Activated T-helper 9 cell treated with anti-CD3 and anti-CD28 coated beads, Interleukin-2, amount 50 U/mL, for 16 hours (primary cell): ENCODE measurements around the gene RPTOR.

Experiments used
- DNase-seq: peaks from one replicate; pipeline ENCODE4 v3.0.0-alpha.2; 2020; ENCODE audit warnings: low read depth

The RPTOR gene

DNA sequence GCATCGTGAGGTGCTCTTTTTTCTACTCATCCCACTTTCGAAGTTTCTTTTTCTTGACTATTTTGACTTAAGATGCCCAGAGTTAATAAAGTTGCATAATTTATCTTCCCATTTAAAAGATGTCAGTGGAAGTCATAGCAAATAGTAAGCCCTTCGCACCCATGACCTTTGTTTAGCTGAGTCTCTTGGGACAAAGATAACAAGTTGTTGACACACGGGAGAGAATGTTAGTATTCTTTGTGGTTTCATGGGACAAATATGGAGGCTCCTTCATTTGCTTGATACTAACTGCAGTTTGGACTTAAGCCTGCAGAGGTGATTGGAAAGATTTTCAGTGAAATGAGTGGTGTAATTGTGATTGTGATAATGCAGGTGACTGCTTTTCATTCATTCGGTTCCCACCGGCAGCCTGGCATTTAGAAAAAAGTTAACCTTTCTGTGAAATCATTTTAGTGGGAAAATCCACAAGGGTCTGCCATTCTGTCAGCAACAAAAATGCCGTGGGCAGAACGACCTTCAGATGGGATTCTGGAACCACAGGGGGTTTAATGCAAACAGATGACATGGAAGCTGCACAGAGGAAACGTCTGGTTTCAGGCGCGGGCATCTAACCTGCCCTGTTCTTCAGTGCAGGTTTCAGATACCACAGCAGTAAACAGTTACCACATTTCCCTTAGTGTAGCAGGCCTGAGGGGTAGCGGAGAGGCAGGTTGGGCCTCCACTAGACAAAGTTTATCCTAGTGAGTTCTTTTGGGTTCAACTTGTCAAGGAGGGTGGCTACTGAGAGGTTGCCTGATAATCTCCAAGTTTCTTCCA is 123.0 kb downstream of the RPTOR start:
- no peak for DNase-seq

DNA sequence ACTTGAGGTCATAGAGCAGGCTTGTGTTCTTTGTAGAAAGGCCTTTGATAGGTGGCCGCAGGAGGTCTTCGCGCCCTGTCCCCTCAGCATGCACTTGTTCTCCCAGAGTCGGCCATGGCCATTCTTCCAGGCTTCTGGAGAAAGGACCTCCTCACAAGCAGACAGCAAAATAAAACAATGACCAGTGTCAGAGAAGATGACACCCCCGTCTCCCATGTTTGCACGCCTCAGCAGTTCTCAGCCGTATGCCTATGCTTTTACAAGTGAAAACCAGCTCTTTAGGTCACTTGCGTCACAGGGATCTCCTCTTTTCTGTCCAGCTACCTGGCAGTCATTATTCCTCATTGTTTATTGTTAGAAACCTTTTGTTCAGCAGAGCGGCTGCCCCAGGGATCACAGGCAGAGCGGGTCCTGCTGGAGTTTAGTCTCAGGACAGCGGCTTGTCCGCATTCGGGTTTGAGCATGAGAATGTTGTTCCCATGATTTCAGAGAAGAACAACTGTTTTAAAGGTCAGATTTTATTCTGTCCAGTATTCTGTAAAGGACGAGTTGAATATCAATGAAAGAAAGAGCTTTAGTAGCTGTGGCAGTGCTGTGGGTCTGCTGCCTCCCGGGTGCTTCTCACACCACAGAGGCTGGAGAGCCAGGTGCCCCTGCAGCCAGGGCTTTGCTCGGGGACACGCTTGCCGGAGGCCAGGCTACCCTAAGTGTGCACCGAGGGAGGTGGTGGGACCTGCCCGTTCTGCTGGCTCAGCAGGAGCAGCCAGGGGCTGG is 123.9 kb downstream of the RPTOR start:
- DNase-seq, result no peak

DNA sequence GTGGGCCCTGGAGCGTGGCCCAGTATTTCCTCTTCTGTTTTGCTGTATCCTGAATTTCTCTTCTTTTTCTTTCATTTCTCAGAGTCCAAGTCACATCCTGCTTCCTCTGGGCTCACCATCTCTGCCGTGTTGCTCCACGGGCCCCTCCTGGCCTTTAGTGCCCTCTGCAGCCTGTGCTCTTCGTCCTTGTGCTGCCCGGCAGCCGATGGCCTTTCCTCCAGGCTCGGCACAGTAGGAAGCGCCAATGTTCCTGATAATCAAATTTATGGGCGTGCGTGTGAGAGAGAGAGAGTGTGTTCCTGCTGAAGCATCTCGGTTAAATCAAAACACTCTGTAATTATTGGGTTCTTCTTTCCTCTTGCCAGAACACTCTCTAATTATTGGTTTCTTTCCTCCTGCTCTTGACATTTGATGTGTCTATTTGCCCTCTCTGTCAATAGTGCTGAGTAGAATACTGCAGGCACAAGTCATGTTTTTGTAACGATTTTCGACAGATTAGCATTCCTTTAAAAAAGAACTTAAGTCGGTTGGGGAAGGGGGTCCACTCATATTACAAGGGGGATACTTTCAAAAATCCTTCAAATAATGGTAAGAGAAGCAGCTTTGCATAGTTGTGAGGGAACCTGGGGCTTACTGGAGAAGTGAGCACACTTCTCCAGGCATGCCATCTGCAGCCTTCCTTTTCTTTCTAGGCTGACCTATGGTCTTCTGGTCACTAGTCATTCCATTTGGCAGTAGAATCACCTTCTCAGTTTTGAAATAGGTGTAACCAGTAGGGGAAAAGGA is 126.6 kb downstream of the RPTOR start:
- DNase-seq, result no peak

DNA sequence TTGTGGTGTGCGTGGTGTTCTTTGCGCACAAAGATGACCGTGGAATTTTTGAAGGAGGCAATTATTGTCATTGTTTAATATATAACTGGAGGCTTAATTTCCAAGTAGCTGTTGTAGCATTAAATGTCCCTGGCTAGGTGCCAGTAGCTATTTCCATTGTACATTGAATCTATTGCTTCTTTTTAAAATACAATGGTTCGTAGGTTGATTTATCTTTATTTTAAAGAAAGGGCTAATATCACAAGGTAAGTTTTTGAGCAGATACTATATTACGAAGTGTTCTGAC is 127.1 kb downstream of the RPTOR start:
- no peak for DNase-seq

DNA sequence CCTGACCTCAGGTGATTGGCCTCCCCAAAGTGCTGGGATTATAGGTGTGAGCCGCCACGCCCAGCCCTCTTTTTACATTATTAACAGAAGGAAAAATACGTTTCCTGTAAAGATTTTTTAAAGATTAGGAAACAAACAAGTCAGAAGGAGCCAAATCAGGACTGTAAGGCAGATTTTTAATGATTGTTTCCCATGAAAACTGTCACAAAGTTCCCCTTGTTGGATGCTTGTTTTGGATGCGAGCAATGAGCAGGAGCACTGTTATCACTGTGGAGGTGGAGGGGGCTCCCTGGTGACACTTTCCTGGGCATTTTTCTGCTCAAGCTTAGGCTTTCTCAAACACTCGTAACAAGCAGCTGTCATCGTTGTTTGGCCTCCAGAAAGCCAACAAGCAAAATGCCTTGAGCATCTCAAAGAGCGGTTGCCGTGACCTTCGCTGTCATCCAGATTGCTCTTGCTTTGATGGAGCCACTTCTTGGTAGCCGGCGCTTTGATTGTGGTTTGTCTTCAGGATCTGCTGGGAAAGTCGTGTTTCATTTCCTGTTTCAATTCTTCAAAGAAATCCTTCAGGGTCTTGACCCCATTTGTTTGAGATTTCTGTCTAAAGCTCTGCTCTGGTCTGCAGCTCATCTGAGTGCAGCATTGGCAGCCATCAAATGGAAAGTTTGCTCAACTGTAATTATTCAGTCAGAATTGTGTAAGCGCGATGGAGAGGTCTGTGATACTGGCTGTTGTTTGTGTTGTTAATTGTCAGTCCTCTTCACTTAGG is 128.7 kb downstream of the RPTOR start:
- DNase-seq, result no peak

DNA sequence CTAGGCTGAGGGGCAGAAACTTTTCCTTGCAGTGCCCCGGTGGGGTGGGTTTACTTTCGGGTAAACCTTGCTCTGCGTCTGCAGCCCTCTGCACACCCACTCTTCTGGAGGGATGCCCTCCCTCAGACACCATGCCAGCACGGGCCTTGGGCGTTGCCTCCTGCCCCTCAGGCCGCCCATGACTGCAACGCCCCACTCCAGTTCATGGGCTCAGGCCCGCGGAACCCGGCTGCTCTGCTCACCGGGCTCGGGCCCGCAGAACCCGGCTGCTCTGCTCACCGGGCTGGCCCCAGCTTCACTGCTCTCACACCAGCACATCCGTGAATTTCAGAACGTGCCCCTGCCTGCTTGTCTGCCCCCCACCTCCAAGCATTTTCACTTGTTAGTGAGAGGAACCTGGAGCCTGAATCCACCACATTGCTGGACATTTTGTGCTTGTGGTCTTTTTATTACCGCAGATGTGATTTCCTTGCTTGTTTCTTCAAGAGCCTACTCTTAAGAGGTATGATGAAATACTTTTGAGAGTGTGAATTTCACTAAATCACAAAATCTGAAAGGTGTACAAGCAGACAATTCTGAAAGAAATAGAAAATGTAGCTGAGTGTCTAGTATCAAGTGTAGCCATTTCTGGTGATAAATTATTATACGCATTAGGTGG is 130.9 kb downstream of the RPTOR start:
- DNase-seq, result no peak

DNA sequence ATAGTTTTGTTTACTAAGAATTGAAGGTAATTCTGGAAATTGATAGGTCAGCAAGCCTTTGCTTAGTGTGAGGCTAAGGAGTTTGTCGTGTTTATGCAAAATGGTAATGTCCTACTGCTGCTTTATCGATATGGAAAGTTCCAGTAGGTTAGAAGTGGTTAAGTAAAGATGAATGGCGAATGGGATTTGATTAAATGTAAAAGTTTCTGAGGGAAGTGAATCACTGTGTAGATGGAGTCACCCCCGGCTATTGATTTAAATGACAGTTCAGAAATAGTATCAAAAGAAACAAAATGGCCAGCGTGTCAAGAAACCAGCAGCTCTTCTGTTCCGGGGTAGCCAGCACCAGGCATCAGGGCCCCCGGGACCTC is 131.4 kb downstream of the RPTOR start:
- no peak for DNase-seq

DNA sequence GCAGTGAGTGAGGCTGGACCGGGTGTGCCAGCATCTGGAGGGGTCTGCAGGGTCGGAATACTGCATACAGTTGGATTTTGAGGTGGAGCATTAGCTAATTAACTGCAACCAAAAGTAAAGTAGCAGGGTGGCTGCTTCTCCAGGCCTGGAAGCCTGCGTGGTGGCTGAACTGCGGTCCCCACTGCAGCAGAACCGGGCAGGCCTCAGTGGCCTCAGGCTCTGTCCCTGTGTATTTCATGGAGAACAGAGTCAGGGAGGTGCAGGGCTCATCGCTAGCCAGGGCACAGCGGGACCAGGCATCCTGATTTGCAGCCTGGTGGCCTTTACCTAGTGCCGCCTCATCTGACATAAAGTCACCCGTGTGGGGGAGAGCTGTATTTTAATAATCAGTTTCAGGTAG is 131.9 kb downstream of the RPTOR start:
- DNase-seq, result no peak

DNA sequence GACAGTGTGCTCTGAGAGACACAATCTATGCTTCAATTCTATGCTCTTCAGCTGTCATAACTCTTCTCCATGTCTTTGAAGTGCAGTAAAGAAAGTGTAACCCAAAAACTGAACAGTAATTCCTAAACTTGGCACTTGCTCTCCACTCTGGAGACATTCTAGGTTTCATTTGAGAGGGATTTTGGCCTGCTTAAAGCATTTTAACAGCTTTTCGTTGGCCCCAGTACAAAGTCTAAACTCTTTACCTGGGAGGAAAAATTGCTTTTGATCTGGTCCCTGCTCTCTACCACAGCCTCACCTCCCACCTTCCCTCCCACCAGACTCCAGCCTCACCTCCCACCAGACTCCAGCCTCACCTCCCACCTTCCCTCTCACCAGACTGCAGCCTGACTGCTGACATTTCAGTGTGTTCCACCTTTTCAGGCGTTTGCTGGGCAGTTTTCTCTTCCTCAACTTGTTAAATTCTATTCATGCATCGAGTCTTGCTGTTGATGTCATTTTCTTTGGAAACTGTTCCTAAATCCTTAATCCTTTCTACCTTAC is 132.6 kb downstream of the RPTOR start:
- no peak for DNase-seq

DNA sequence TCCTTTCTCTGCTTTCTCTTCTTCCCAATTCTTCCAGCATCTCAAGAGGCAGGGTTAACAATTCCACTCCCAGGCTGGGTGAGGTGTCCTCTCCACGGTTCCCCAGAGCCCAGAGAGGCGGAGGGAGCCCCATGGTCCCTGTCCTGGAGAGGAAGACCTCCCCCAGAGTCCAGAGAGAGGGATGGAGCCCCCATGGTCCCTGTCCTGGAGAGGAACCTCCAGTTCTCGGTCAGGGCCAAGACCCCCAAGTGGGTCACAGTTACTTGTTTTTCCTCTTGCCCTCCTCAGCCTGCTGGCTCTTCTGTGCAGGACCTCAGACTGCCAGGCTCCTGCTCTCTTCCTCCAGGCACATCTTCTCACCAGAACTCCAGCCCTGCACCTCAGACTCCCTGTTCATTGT is 135.2 kb downstream of the RPTOR start:
- DNase-seq, result no peak

DNA sequence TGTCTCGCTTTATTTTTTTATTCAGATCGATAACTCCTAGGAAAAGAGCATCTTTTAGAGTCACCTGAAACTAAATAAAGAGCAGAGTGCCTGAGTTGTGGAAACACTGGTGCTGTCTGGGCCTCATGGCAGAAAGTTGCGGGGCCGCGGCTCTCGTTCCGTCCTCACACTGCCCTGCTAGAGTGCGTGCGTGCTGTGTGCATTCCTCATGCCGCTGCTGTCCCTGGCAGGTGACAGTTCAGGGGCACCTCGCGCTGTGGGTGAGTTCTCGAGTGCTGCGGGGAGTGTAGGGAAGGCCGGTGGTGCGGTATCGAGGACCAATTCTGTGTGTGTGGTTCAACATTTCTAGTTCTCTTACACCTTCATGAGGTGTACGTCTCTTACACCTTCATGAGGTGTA is 136.6 kb downstream of the RPTOR start:
- no peak for DNase-seq

DNA sequence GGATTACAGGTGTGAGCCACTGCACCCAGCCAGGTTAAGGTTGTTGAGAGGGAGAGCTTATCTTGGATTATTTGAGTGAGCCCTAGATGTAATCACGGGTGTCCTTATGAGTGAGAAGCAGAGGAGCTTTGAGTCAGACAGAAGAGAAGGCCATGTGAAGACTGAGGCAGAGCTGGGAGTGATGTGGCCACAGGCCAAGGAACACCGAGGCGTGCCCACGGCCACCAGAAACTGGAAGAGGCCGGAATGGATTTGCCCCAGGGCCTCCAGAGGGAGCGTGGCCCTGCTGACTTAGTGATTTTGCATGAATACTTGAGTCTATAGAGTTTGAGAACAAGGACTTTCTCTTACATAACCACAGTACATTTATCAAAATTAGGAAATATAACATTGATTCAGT is 137.7 kb downstream of the RPTOR start:
- no peak for DNase-seq

DNA sequence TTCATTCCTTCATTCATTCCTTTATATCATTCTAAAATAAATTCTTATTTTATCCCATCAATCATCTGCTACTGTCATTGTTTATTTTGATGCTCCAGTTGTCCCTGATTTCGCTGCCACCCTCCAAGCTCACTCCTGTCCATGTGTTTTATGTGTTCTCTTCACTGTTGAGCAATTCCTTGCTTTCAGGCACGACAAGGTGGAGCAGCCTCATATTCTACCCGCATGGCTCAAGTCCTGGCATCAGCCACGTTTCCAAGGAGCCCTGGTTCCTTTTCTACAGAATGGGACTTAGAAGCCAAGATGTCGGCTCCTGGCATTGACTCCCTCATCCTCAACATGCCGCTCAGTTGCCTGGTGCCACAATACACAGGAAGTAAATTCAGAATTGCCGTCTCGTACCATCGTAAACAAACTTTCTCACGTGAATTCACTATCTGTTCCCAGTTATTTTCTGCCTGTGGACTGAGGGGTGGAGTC is 139.0 kb downstream of the RPTOR start:
- no peak for DNase-seq

DNA sequence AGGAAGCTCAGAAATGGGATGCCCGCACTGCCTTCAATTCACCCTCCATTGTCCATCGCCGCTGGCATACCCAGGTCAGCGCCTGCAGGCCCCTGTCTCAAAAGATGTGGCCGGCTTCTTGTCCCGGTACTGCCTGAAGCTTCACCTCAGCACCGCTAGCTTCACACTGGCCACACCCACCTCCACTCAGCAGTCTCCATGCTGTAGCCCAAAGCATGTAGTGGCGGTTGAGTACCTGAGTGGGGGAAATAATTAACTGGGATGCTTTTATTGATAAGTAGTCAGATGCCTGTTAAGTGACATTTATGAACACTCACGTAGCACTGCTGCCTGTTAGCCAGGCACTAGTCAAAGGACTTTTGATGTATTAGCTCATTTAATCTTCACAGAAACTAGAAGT is 143.2 kb downstream of the RPTOR start:
- DNase-seq, result no peak

DNA sequence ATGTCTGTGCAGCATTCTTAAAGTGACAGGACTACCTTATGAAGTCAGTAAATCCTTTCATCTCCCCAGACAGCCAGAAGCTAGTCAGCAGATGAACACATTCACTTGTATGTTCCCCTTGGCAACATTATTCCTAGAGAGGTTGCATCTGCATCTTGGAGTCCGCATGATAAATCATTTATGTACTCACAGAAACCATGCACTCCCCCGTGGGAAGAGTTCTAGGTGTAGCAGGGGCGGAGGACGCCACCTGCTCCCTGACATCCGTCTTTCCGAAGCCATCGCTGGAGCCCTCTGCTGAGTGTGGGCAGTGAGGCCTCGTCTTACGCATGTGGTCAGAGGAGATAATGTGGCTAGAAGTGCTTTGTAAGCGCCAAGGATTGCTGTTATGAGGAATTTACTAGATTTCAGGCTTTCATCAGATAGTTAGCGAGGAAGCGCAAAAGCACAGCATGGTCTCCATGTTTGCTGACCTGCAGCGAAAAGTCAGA is 144.5 kb downstream of the RPTOR start:
- no peak for DNase-seq

DNA sequence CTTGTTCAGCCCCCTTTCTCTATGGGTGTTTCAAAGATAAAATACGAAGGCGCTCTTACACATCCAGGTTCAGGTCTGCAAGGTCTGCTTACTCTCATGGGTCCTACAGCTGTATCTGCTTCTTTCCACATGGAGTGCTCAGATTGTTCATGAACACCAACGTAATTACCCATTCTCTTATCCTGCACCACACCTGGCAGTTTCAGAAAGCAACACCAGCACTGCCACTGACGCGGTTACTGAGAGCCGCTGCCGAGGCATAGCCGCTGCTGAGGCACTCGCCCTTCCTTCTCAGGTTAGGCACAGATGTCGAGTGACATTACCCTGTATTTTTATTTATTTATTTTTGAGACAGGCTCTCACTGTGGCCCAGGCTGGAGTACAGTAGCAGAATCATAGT is 147.1 kb downstream of the RPTOR start:
- no peak for DNase-seq

DNA sequence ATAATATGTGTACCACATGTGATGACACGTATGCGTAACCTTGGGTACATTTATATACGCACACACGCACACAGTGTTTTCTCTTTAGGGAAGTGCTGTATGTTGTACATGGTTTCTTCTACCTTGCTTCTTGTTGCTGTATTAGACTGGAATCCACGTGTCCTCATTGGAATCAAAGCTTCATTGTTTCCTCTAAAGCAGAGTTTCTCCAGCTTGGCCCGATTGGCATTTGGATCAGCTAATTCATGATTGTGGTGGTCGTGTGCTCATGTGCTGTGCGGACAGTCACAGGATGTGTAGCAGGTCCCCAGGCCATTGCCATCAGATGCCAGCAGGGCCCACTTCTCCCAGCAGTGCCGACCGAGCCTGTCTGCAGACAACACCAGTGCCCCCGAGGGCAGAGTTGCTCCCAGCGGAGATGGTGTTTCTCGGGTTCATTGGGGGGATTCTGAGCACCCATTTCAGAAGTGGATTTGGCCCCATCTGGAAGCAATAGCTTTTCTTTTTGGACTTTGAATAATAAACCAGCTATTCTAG is 148.4 kb downstream of the RPTOR start:
- no peak for DNase-seq

DNA sequence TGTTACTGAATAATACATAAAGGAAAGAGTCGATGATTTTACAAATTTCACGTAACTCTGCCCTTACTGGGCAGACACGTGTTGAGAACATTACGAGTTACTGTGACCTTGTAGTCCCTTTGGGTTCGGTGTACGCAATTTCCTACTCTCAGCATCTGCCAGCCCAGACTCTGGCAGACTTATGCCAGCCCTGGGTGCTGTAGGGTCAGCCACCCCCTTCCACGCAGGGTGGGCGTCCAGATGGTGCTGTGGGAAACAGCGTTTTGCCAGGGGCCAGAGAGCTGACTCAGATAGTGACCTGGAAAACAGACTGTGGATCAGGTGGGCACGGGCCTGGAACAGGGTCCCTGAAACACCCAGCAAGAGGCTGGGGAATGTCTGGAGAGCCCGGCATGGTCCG is 148.9 kb downstream of the RPTOR start:
- DNase-seq, result no peak

DNA sequence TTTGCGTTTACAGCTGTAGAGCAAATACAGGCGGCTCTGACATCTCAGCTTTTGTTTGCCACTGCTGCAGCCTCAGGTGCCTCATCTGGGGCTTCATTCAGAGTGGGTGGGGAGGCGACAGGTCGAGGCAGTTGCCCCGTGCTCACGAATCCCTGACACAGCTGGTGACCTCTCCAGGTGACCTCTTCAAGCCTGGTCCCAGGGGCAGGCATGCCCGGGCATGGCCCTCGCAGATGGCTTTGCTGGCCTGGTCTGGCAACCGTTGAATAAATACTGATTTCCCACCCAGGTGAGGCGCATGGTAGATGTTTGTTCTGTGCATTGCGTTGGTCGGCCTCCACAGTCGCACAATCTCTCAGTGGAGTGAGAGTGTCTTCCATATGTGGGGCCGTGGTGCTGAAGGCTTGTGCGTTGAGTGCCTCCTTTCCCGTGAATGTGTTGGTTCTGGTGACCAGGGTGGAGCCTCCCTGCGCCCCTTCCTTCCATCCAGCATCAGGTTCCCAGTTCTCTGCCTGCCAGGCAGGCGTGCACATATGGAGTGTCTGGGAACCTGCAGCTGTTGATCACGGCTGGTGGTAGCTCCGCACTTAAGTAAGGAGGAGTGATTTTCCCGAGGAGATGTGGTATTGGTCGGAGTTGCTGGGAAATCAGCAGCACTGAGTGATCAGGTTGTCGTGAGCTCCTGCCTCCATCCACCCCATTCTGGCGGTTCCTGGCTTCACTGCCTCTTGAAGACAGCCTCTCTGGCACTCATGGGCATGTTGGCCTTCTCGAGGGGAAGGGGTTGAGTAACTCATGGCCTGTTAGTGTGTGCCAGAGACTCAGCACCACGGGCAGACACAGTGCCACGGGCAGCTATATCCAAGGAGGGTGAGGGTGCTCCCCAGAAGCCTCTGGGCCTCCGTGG is 149.7 kb downstream of the RPTOR start:
- DNase-seq, result no peak
